ENCODE data around the gene COX6B1. TPM values are rescaled to one million over a fixed set of nuclear protein-coding genes. Genes with fewer than 3 reads are reported as not detected.
A peak's percentile ranks its signal among the peaks of the same experiment; 100 is the strongest.
"Not testable (repeated sequence)": the region's sequence is repeated elsewhere in the genome, so short reads cannot be mapped to it uniquely, and the experiment has no call there.

Gene COX6B1
- 243 and 347 TPM in 2 replicates for total RNA-seq

DNA sequence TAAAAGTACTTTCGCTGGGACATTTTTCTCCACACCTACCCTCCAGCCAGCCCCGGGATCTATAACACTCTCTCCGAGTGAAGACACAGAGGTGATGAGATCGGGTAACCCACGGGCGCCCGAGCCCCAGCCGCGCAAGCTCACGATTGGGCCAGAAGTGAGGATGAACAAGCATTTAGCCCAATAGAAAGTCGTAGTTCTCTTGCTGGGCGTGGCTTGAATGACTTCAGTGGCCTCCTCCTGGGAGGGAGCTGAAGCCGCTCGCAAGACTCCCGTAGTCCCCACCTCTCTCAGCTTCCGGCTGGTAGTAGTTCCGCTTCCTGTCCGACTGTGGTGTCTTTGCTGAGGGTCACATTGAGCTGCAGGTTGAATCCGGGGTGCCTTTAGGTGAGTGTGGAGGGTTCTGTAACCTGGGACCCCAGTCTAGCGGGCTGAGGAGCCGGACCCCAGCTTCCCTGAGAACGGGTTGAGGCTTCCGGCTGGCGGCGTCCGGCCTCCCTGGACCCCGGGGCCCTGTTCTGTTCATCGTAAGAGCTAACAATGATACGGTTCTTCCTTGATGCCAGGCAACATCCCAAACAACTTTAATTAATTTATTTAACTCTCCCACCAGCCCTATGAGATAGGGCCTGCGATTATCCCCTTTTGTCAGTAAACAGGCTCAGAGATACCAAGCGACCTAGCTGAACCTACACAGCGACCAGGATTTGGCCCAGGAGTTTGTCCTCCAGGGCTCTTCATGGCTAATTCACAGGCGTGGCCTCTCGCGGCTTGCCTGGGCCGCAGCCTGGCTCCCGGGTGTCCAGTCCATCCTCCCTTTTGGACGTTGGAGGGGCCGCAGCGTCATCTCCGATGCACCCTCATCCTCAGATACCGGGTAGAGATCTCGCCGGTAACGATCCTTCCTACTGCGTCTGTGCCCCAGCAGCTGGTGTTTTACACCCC, at the start of gene COX6B1:
TSS of gene COX6B1 (plus strand) at position 307 of the 945 bp plus-strand sequence. CDS start 2,921 bp downstream, outside the sequence.
- DNase-seq (ENCODE audit: low read depth in 2 of 2) = peak; percentile 89 to 95

DNA sequence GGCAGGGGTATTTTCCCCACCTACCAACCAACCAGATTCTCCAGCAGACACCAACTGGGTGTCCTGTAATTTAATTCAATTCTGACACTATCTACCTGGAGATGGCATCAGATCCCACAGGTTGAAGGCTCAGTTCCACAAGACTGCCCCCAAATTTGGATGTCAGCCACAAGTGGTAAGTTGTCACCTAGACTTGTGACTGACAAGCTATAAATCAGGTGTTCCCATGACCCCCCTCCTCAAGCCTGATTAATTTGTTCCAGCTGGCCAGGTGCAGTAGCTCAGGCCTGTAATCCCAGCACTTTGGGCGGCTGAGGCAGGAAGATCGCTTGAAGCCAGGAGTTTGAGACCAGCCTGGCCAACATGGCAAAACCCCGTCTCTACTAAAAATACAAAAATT, 46.2 kb upstream of the COX6B1 start:
- no peak for DNase-seq (ENCODE audit: low read depth in 2 of 2)

GRCh38 chr19:35604436-35604835, 43.7 kb upstream of the COX6B1 start:
- DNase-seq (ENCODE audit: low read depth in 2 of 2) = not testable (repeated sequence)

DNA sequence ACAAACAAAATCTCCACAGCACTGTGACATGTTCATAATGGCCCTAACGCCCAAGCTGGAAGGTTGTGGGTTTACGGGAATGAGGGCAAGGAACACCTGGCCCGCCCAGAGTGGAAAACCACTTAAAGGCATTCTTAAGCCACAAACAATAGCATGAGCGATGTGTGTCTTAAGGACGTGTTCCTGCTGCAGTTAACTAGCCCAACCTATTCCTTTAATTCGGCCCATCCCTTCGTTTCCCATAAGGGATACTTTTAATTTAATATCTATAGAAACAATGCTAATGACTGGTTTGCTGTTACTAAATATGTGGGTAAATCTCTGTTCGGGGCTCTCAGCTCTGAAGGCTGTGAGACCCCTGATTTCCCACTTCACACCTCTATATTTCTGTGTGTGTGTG, 41.0 kb upstream of the COX6B1 start:
- not testable (repeated sequence) for DNase-seq (ENCODE audit: low read depth in 2 of 2)

DNA sequence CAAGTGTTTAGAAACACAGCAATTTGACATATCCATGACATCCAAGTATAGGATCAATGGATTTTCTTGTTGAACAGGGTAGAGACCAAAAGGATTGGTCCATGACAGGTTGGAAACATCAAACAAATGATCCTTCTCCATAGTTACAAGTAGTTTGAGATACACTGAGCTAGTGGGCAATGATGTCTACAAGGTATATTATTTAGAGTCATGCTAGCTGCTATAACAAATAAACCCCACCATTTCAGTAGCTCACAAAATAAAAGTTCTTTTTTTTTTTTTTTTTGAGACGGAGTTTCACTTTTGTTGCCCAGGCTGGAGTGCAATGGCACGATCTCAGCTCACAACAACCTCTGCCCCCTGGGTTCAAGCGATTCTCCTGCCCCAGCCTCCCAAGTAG, 40.5 kb upstream of the COX6B1 start:
- no peak for DNase-seq (ENCODE audit: low read depth in 2 of 2)

GRCh38 chr19:35608251-35608650, 39.9 kb upstream of the COX6B1 start:
- DNase-seq (ENCODE audit: low read depth in 2 of 2) = no peak

GRCh38 chr19:35609851-35610353, 38.2 kb upstream of the COX6B1 start:
- DNase-seq (ENCODE audit: low read depth in 2 of 2) = no peak

DNA sequence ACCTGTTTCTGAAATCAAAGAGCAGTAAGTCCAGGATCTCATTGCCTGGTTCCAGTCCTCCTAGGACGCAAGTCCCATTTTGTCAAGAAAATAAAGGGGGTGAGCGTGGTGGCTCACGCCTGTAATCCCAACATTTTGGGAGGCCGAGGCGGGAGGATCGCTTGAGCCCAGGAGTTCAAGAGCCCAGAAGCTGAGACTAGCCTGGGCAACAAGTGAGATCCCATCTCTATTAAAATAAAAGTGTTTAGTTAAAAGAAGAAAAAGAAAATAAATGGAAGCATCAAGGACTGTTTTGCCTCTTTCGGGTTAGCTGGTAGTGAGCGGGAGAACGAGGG, 35.9 kb upstream of the COX6B1 start:
- no peak for DNase-seq (ENCODE audit: low read depth in 2 of 2)

GRCh38 chr19:35612559-35613321, 35.4 kb upstream of the COX6B1 start, which contains the start of gene HAUS5:
HAUS5 (plus strand) TSS chr19:35612735; CDS start chr19:35612795, 60 bp downstream.
- peak; percentile 74 to 92 for DNase-seq (ENCODE audit: low read depth in 2 of 2)

DNA sequence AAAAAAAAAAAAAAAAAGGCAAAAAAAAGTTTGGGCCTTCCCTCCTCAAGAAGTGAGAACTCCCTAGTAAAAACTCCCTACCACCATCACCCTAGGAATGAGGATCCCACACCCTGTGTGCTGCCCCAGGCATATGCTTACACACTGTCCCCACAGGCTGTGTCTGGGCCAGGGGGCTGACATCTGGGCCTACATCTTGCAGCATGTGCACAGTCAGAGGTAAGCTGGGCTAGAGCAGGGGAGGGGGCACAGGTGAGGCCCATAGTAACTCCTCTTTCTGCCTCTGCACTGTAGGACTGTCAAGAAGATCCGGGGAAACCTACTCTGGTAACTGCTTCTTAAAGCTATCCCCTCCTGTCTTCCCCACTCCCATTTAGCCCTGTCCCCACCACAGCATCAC, 34.5 kb upstream of the COX6B1 start:
- no peak for DNase-seq (ENCODE audit: low read depth in 2 of 2)

DNA sequence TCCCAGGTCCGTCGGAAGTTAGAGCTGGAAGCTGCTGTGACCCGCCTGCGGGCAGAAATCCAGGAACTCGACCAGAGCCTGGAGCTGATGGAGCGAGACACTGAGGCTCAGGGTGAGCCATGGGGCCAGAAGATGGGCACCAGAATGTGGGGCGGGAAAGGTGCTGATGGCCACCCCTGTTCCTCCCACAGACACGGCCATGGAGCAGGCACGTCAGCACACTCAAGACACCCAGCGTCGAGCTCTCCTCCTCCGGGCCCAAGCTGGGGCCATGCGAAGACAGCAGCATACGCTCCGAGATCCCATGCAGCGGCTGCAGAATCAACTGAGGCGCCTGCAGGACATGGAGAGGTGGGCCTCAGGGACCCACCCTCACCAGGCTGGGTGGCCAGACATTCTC, 33.1 kb upstream of the COX6B1 start:
- DNase-seq (ENCODE audit: low read depth in 2 of 2) = no peak

DNA sequence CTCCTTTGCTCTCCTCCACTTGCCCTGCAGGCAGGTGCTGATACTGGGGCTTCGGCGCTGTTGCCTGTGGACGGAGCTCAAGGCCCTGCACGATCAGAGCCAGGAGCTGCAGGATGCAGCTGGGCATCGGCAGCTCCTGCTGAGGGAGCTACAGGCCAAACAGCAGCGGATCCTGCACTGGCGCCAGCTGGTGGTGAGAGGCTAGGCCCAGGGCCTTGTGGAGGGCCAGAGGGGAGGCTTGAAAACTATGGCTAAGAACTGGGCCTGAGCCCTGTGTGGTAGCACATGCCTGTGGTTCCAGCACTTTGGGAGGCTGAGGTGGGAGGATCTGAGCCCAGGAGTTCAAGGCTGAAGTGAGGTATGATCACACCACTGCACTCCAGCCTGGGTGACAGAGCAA, 29.3 kb upstream of the COX6B1 start:
- DNase-seq (ENCODE audit: low read depth in 2 of 2) = no peak

DNA sequence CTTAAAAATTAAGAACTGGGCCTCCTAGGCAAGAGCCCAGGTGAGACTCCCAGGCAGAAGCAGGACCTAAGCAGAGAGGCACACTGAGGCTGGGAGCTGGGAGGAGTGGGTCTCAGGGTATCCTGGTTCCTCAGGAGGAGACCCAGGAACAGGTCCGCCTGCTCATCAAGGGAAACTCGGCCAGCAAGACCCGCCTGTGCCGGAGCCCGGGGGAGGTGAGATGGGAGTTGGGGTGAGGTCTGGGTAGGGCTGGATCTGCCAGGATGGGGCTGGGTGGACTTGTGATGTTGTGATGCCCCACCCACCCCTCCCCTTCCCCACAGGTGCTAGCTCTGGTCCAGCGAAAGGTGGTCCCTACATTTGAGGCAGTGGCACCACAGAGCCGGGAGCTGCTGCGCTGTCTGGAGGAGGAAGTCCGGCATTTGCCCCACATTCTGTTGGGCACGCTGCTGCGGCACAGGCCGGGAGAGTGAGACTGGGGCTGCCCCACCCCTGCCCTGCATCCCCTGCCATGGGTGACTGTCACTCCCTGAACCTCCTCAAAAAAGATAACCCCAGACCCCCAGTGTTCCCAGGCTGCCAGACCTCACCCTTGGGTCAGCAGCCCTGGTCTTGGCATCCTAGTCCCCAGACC, 28.7 kb upstream of the COX6B1 start:
- DNase-seq (ENCODE audit: low read depth in 2 of 2) = no peak

- DNase-seq (ENCODE audit: low read depth in 2 of 2) = no peak
Observed at GRCh38 chr19:35620001-35620400, 28.1 kb upstream of the COX6B1 start.

DNA sequence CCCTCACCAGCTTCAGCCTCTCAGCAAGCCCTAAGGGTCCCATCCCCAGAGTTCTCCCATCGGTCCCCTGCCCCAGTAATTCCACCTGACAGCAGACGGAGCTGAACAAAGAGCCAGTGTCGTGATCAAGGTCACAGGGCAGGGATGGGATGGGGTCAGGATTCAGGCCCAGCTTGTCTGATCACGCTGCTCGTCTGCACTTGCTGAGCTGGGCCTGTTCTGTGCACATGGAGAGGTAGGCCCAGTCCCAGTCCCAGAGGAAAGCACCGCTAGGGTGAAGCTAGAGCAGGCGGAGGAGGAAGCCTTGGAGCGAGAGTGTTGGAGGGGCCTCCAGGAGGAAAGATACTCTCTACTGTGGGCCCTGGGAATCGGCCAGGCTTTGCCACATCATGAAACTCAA, 26.4 kb upstream of the COX6B1 start:
- no peak for DNase-seq (ENCODE audit: low read depth in 2 of 2)

DNA sequence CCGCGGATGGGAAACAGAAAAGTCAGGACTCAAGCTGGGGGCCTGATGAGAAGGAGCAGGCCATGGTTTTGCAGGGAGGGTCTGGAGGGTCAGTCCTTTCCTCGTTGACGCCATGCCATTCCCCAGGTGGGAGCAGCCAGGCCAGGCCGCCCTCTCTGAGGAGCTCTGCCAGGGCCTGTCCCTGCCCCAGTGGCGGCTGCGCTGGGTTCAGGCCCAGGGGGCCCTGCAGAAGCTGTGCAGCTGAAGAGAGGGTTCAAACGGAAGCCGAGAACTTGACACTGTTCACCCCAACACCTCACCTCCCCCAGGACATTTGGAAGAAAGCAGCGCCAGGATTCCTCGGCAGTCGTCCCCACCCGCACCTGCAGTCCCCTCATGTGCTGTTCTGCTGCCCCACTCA, 25.4 kb upstream of the COX6B1 start:
- no peak for DNase-seq (ENCODE audit: low read depth in 2 of 2)

DNA sequence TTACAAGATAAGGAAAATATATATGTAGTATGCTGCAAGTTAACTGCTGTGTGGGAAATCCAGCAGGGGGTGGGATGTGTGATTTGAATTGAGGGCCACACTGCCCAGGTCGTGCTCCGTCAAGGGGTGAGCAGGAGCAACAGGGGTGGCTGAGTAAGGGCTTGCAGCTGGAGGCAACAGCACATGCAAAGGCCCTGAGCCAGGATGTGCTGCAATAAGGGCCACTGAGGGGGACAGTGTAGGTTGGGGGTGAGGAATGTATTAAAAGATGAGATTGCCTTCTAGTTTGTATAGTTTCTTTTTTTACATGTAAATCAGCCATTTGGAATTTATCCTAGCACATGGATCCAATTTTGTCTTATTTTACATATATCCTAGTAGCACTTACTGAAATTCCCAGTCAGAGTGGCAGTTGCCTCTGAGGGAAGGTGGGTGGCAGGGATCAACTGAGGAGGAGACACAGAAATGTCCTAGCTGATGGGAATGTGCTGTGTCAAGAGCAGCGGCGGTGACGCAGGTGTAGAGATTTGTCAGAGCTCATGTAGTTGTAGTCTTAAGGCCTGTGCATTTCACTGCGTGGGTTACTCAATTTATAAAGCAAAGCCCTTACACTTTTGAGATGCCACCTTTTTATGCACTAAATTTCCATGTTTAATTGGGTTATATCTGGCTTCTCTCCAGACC, 24.7 kb upstream of the COX6B1 start:
- no peak for DNase-seq (ENCODE audit: low read depth in 2 of 2)

GRCh38 chr19:35628264-35628564, 19.9 kb upstream of the COX6B1 start:
- DNase-seq (ENCODE audit: low read depth in 2 of 2) = no peak

GRCh38 chr19:35628565-35629331, 19.4 kb upstream of the COX6B1 start, which contains the start of gene RBM42:
RBM42 (plus strand) TSS chr19:35629036; CDS start chr19:35629154, 118 bp downstream.
- peak; percentile 98 to 99 for DNase-seq (ENCODE audit: low read depth in 2 of 2)

DNA sequence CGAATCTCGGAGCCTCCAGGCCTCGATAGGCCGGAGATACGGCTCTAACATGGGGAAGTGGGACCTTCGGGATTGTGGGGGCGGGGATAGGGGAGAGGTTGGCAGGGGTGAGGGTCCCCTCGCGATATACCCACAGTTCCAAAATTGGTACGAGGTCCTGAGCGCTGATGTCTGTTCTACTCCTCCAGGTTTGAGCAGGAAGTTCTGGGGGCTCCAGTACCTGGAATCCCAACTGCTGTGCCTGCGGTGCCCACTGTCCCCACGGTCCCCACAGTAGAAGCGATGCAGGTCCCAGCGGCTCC, 18.8 kb upstream of the COX6B1 start:
- DNase-seq (ENCODE audit: low read depth in 2 of 2) = no peak

Data from dermis microvascular lymphatic vessel endothelial cell (primary cell).